Measurements from ENCODE around the gene CD4.

Gene CD4

GRCh38 chr12:6765634-6766581 is 23.4 kb upstream of the CD4 start, which contains the start of gene PTMS (continued):
- peak; percentile 77; the same call in 1 of the 2 replicates for TF ChIP-seq PBX3 (CRISPR knock-in tag; IDR thresholded peaks at IDR 0.05)
- TF ChIP-seq ZNF837 (tag by site-specific recombination; IDR thresholded peaks at IDR 0.05), result no peak
- no peak for TF ChIP-seq ZNF449 (tag by site-specific recombination; IDR thresholded peaks at IDR 0.05)
- TF ChIP-seq ZFP41 (tag by site-specific recombination; IDR thresholded peaks at IDR 0.05; ENCODE audit: borderline replicate concordance), result no peak
- peak; percentile 84 for TF ChIP-seq ZXDB (tag by site-specific recombination; IDR thresholded peaks at IDR 0.05)
- peak; percentile 68 for TF ChIP-seq KLF10 (tag by site-specific recombination; IDR thresholded peaks at IDR 0.05)
- TF ChIP-seq ZNF335 (tag by site-specific recombination; conservative IDR thresholded peaks at IDR 0.05), result peak; percentile 66; the same call in 1 of the 2 replicates
- TF ChIP-seq ZNF645 (tag by site-specific recombination; IDR thresholded peaks at IDR 0.05), result no peak
- TF ChIP-seq ZNF626 (tag by site-specific recombination; IDR thresholded peaks at IDR 0.05), result no peak
- TF ChIP-seq RBAK (tag by site-specific recombination; IDR thresholded peaks at IDR 0.05), result no peak
- TF ChIP-seq SCRT1 (tag by site-specific recombination; IDR thresholded peaks at IDR 0.05; ENCODE audit: borderline replicate concordance), result no peak
- no peak for TF ChIP-seq ZNF280D (tag by site-specific recombination; IDR thresholded peaks at IDR 0.05)
- TF ChIP-seq ZNF248 (tag by site-specific recombination; IDR thresholded peaks at IDR 0.05), result no peak
- no peak for TF ChIP-seq YY2 (tag by site-specific recombination; IDR thresholded peaks at IDR 0.05)
- TF ChIP-seq ZNF677 (tag by site-specific recombination; IDR thresholded peaks at IDR 0.05), result no peak
- TF ChIP-seq ZNF114 (tag by site-specific recombination; IDR thresholded peaks at IDR 0.05), result no peak
- no peak for TF ChIP-seq ZSCAN4 (tag by site-specific recombination; IDR thresholded peaks at IDR 0.05)
- TF ChIP-seq ZNF561 (tag by site-specific recombination; IDR thresholded peaks at IDR 0.05; ENCODE audit: borderline replicate concordance), result peak; percentile 37; the same call in 1 of the 2 replicates
- TF ChIP-seq ZNF660 (tag by site-specific recombination; IDR thresholded peaks at IDR 0.05), result no peak
- peak; percentile 97 for TF ChIP-seq WT1 (tag by site-specific recombination; IDR thresholded peaks at IDR 0.05)
- TF ChIP-seq ZNF354C (tag by site-specific recombination; IDR thresholded peaks at IDR 0.05; ENCODE audit: borderline replicate concordance, low read depth), result no peak
- TF ChIP-seq KLF8 (tag by site-specific recombination; IDR thresholded peaks at IDR 0.05), result peak; percentile 99
- TF ChIP-seq ZFP3 (tag by site-specific recombination; IDR thresholded peaks at IDR 0.05; ENCODE audit: low read depth), result no peak
- no peak for TF ChIP-seq ZNF292 (tag by site-specific recombination; IDR thresholded peaks at IDR 0.05; ENCODE audit: borderline replicate concordance, low read depth)
- peak; percentile 70; the same call in 1 of the 2 replicates for TF ChIP-seq HIC1 (tag by site-specific recombination; IDR thresholded peaks at IDR 0.05)
- no peak for TF ChIP-seq ZNF704 (tag by site-specific recombination; IDR thresholded peaks at IDR 0.05)
- TF ChIP-seq ZNF221 (tag by site-specific recombination; IDR thresholded peaks at IDR 0.05; ENCODE audit: borderline replicate concordance), result no peak
- no peak for TF ChIP-seq TRIM28 (IDR thresholded peaks at IDR 0.05; ENCODE audit: borderline replicate concordance, low read length)
